Uterus (tissue), 2 donors: ENCODE data around the gene MDC1.

Experiments used
- CTCF ChIP-seq, 4 experiments: fragments of 200-600 bp in 2 of 4; fragments of 450-650 bp in 2 of 4; sonication (generic) in 2 of 4; IDR thresholded peaks; one replicate each; pipeline ENCODE4 v1.5.1; 2016 to 2019; ENCODE audit warnings: antibody characterized with exemption in 4 of 4, mild to moderate bottlenecking in 2 of 4, moderate library complexity in 1 of 4
- POLR2A ChIP-seq, 2 donors: fragments of 450-650 bp; IDR thresholded peaks; one replicate each; pipeline ENCODE4 v1.6.1; 2016; ENCODE audit warnings: antibody characterized with exemption in 2 of 2, mild to moderate bottlenecking in 1 of 2, moderate library complexity in 1 of 2

DNA sequence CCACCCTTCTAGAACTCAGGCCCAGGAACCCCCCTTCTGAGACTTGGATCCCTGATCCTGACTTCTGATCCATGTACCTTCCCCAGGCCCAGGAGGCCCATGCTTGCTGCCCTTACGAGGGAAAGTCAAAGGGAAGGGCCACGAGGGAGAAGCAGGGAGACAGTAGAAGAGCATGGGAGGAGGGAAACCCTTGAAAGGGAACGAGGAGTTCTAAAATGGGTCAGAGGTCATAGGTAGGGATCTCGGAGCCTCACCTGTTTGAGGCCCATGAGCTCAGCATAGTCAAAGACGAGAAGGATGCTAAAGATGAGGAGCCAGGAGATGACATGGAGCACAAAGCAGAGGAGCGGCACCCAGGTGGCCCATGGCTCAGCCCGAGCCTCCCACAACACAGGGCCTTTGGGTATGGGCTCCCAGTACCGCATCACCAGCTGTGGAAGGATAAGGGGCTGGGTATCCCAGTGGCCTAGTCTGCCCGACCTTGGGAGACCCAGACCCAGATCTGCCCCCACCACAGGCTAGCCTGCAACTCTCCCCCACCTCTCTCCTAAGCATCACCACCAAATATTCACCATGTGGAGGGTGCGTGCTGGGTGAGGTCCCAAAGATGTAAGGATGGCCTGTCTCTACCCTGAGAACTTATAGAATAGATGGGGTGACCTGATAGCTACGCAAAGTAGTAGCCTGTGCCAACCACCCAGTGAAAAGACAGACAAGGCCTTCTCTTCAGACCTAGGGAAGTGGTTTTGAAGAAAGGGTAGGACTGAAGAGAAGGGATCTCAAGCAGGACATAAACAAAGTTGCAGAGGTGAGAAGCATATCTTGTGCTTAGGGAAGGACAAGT is 27.8 kb downstream of the MDC1 start:
- TF ChIP-seq CTCF (IDR thresholded peaks at IDR 0.05) (no peak), POLR2A (IDR thresholded peaks at IDR 0.05) (no peak)
